OCI-LY7 (cell line): ENCODE measurements around the gene ATG2A.

Experiments
- CTCF ChIP-seq: fragments of 200-600 bp; sonication (generic); conservative IDR thresholded peaks from 2 replicates; pipeline ENCODE4 v1.5.1; 2014; ENCODE audit warnings: mild to moderate bottlenecking, antibody characterized with exemption, low read length, moderate library complexity, mixed read lengths
- EZH2phosphoT487 ChIP-seq: fragments of 200-600 bp; sonication (generic); IDR thresholded peaks from 2 replicates; pipeline ENCODE4 v1.6.1; 2018; ENCODE audit warnings: low read depth, borderline replicate concordance, mild to moderate bottlenecking, mixed run types, antibody characterized with exemption, low read length, moderate library complexity, mixed read lengths

GRCh38 chr11:64930340-64930739 is 13.3 kb upstream of the ATG2A start:
- no peak for TF ChIP-seq EZH2phosphoT487
- TF ChIP-seq CTCF: no peak
